ENCODE measurements around the gene LIFR.
"Not testable (repeated sequence)": the region's sequence is repeated elsewhere in the genome, so short reads cannot be mapped to it uniquely, and the experiment has no call there.

LIFR gene

DNA sequence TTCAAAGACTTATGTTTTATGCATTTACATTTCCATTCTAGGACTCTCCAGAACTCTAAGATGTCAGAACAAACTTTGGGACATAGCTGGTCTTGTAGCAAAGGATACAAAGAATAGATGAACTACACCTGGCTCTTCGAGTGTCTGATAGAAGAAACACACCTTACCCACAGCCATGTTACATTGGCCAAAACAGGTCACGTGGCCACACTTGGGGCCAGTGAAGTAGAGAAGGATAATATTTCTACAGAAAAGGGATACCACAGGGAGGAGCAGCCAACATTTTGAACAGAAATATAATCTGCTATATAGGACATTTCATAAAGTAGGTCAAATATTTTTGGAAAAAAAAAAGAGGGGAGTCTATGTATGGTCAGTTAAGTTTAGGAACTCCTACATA lies 22.7 kb upstream of the LIFR start:
- no peak for DNase-seq

DNA sequence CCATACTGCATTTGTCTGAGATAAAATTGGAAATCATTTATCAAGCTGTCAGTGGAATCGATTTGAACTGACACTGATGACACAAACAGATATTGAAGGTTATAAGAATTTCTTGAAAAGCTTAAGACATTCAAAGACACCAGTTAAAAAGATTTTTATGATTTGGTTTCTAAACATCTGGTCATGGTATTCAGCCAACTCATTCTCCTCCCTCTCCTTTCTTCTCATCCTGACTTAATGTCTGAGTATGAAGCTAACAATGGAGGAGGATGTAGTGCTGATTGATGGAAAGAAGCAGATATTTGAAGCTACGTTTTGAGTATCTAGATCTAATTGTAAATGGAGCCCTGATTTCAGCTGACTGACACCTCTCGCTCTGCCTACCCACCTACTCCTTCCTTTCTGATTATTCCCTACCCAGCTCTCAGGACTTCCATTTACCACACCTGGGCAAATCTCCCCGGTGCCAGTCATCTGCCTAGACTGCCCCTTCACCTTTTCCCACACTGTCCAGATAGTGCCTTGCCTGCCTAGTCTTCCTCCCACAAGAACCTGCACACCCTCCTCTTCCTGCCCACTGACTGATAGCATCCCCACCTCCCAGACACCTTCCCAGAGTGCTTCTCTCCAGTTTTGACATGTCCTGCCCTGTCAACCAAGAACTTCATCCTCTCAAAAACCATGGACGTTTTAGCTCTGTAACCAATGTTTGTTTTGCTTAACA lies 20.7 kb upstream of the LIFR start:
- no peak for DNase-seq

DNA sequence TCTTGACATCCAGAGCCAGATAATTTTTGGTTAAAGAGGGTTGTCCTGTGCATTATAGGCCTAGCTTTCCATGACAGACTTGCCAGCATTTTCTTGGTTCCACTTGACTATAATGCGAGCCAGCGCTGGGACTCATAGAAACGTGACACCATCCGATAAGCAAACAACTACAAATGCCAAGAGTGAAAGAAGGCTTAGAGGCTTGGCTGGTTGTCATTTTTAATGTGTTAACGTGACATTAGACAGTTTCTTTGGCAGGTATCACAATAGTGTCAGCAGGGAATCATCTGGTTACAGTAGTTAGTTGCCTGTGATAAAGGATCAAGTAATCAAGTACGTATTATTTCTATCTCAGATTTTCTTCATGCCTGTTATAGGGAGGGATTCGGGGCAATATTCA lies 20.0 kb upstream of the LIFR start:
- DNase-seq = no peak

DNA sequence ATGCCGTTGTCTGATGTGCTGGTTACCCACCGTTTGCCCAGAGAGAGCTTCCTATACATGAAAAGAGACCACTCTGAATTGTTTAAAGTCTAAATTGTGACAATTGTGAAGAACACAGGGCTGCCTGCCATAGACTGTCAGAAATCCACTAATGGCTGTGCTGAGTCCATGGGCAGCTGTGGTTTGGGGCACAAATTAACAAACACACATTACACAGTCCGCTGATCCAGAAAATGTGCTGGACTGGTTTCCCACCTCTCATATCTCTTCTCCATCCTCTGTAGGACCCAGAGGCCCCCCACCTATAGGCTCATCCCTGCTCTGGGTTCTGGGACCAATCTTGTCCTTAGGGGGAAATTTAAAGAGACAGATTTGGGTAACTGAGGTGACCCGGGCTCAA lies 19.0 kb upstream of the LIFR start:
- no peak for DNase-seq

DNA sequence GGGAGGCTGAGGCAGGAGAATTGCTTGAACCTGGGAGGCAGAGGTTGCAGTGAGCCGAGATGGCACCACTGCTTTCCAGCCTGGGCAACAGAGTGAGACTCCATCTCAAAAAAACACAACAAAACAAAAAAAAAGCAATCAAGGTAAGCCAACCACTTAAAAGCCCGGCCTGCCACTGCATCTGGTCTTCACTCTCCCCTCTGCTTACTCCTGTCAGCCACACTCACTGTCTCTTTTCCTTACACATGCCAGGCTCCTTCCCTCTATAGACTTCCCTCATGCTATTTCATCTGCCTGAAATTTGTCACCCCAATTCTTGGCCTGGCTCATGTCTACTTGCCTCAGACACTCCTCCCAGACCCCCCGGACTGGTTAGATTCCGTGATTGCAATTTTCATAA lies 17.6 kb upstream of the LIFR start:
- no peak for DNase-seq

DNA sequence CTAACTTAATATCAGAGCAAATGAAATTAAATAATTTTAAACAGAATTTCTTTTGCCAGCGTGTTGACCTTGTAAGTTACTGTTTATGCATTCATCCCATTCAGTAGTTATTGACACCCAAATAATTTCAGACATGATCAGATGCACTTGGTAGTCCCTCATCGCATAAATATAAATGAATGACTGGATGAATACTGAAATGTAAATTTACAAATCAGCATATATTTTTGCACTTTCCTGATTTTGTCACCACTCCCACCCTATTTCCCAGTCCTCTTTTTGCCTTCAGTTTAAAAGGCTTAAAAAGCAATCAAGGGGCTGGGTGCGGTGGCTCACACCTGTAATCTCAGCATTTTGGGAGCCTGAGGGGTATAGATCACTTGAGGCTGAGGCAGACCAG lies 17.1 kb upstream of the LIFR start:
- no peak for DNase-seq

DNA sequence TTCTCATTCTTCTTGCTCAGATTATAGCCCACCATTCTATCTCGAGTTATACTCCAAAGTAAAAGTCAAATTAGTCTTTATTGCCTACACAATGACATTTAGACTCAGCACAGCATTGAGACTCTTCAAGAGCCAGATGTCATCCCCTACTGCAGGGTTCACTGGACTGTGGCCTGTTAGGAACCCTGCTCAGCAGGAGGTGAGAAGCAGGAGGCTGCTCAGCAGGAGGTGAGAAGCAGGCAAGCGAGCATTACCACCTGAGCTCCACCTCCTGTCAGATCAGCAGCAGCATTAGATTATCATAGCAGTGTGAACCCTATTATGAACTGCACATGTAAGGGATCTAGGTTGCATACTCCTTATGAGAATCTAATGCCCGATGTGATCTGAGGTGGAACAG lies 12.7 kb upstream of the LIFR start:
- no peak for DNase-seq

DNA sequence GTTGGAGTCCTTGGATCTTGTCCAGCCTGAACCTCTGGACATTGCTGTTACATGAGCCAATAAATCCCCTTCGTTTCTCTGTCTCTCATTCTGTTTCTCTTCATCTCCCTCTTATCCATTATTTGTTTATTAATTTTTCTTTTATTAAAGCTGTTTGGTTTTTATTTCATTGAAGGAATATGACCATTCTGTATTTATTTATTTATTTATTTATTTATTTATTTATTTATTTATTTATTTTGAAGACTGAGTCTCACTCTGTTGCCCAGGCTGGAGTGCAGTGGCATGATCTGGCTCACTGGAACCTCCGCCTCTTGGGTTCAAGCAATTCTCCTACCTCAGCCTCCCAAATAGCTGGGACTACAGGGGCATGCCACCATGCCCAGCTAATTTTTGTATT lies 10.9 kb upstream of the LIFR start:
- DNase-seq = not testable (repeated sequence)

DNA sequence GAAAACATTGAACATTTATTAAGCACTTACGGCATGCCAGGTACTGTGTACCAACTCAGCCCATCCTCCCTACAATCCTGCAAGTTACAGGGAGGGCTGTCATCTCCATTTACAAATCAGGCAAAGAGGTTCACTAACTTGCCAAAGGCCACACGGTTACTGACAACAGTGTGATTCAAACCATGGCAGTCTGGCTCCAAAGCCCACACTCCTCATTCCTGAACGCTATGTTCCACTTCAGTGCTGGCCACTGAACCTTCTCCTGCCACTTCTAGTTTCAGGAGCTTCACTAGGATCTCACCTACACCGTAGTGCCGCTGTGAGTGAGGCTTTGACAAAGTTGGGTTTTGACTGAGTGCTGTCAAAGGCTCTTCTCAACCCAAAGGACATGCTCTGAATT lies 7.2 kb upstream of the LIFR start:
- DNase-seq = no peak

DNA sequence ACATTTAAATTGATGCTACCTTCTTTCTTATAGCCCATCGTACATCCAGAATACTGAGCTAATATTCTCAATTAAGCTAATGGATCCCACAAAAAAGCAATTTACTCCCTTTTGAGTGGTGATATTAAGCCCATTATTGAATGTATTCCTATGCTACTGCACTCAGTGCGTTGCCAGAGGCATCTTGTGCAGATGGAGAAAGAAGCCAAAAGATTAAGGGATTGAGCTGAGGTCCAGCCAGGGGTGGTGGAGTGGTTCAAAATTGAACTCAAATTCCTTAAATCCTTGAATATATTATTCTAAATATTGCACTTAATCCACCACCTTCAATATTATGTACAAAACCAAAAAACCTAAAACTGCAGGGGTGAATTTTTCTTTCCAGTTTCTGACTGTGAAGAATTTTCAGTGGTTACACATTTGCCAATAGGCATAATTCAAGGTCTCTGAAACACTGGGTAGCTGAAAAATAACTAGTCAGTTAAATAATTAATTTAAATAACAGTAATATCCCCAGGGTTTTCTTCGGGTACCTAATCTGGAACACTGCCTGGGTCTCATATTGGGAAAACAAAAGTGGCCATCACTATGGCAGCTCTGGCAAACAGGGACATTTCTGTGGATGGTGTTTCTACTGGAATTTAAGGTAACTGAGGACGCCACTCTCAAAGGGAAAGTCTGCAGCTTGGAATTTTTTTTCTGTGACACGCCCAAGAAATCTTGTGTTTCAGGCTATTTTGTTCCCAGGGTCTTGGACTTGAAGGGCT lies 6.2 kb upstream of the LIFR start:
- DNase-seq = no peak

DNA sequence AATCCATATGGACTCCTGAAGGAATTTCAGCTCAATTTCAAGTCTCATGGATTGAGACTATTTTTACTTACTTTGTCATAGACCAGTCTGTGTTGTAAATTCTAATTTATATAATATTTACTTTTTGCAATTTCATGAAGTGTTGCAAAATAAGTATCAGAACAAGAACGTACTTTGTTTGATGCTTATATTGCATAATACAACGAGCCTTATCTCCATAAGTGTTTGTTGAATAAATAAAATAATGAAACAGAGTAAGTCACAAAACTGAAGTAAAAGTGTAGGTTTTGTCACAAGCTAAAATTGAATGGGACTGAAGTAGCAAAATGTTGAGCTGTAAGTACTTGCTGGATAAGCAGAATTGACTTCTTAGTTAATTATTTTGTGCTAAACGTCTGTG lies 3.0 kb upstream of the LIFR start:
- DNase-seq = no peak

DNA sequence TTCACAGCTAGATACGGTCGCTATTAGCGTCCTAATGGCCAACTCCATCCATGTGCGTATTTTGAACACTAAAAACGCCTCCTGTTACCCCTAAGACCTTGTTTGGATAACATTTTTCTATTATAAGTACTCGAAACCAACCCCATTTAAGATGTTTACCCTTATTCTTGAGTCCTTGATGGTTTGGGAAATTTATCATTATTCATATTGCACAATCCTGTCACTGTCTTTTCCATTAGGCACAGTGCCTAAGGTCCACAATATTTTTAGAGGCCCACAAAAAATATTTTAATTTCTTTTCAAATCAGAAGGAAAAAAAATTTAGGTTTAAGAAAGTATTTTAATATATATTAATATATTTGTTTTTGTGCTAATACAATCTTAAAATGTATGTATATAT lies 1.3 kb upstream of the LIFR start:
- DNase-seq = no peak

DNA sequence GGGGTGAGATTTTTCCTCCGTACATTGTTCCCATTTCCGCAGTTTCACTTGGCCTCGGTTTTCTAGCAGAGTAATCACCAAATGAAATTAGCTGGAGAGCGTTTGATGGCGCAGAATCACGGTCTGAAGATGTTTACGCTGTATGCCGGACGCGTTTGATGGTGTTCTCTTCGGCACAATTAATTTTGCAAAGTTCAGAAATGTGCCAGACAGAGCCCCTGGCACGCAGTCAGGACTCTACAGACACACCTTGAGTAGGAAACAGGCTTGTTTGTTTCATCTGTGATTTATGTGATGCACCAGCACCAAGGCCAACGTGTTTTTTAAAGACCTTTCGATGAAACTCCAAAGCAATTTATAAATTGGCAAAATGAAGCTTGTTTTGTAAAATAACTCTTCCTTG lies 863 bp upstream of the LIFR start:
- no peak for DNase-seq

DNA sequence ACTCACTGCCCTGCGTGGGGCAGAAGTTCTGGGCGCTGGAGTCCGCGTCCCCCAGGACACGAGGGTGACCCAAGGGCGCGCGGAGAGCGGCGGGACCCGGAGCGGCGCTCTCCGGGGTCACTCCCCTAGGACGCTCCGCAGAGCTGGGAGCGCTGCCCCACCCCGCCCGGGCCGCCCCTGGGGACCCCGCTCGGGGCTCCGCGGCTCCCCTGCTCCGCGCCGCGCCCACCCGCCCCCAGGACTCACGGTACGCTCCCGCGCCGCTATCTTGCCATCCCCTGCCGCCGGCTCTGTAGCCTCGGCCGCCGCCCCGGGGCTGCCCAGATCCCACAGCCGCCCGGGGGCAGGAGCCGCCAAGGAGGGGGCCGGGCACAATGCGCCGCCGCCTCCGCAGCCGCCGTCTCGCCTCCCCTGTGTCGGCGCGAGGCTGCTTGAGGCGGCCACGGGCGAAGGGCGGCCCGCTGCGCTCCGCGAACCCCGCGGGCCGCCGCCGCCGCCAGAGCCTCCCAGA lies 303 bp downstream of the LIFR start:
- DNase-seq = peak; percentile 7 to 19

DNA sequence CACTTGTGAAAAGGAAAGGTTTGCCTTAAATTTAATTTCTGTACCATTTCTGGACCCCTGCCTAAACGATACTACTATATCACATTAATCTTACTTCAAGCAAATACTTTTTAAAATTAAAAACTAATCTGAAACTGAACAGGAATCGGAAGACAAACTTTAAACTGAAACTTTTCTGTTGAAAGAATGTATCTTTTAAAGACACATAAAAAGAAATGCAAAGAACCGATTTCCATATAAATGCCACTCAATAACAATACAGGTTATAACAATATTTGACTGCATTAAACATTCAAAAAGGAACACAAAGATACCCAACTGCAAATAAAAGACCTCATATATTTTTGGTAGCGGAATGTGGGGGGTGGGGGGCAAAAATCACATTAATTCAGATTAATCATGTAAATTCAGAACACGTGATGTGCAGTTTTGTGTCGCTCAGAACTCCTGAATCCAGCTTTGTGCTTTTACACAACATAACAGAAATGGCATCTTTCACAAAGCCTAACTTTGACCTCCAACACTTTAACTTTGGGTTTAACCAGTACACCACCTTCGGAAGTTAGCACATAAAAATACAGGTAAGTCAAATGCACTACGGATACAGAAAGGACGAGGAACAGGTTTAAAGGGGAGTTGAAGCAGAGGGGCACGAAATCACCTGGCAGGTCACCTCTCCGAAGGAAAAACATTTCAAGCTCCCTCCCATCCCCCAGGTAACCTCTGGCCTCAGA lies 925 bp downstream of the LIFR start:
- DNase-seq = no peak

DNA sequence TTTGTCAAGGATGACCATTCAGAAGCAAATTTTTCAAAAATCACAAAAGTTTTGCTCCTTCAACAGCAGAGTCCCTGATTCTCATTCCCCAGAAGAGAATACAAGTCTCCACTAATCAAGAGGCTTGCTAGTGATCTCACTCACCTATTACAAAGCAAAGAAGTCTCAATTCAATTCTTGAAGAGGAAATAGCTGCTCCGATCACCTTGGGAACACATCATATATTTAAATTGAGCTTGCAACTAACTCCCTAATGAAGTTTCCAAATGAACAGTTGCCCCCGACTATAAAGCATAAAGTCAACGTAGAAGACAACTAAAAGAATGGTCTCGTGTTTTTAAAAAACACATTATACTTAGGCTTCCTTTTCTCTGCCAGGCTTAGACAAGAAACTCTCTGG lies 1.6 kb downstream of the LIFR start:
- DNase-seq = no peak

DNA sequence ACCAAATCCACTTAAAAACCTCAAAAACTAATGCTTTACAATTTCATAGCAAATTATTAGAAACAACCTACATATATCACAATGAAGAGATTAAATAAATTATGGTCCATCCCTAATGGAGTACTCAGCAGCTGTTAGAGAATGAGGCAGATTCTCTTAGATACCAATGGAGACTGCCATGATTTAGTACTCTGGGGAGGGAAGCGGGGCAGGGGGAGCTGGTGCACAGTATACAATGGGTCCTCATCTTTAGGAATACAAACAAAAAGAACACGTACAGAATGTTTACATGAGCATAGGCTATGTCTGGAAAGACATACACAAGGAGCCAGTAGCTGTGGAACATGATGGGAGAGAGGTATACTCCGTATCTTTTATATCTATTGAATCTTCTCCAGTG lies 2.0 kb downstream of the LIFR start:
- no peak for DNase-seq

DNA sequence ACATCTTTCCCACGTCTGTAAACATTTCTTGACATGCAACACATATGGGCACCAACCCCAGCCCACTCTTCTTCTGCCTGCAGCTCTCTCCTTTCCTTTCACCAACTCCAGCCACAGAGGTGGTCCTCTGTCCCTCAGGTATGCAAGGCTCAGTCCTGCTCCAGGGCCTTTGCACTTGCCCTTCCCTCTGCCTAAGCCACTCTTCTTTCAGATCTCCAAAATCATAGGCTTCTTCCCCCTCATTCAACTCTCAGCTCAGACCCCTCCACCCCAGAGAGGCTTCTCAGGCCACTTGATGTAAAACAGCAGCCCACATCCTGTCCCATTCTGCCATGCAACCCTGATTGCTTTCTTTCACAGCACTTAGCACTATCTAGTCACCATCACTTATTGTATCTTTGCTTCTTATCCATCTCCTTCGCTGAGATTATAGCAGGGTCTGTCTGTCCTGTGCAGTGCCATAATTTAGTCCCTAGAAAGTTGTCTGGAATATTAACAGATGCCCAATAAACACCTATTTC lies 3.4 kb downstream of the LIFR start:
- no peak for DNase-seq

DNA sequence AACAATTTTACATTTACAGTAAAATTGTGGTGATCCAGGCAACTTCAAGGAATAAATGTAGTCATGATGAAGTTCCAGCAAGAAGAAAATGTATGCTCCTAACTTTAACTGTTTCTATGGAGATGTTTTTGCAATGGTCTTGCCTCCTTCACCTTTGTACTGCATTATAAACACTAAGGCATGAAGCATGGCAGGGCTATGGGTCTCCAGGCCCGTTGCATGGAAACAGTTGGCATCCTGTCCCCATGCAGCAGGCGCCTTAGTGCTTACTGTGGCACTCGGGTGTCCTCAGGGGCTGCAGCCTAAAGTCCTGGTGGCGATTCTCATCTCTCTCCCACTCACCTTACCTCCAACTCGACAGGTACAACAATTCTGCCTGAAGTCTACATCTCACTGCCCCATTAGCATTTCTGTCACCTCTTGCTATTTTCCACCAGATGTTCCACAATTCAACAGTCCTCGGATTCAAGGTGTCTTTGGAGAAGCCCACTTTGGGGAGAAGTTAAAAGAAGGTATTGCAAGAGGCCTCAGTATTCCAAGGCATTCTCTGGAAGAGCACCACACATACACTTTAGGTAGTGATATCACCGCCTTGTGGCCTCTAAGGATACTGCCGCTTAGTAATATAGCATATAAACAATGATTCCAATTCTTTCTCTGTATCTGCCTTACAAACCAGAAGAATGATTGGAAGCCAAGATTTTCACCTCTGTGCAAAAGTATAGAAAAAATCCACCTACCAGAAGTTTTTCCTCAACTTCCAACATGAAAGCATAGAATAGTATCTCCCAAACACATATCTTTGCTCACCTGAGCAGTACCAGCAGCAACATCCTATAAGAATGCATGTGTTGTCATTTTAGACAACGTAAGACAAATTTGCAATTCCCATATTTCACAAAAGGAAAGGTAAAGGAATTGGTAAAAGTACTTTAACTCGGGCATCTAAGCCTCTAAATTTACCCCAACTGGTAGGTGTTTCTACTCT lies 5.1 kb downstream of the LIFR start:
- DNase-seq = no peak

DNA sequence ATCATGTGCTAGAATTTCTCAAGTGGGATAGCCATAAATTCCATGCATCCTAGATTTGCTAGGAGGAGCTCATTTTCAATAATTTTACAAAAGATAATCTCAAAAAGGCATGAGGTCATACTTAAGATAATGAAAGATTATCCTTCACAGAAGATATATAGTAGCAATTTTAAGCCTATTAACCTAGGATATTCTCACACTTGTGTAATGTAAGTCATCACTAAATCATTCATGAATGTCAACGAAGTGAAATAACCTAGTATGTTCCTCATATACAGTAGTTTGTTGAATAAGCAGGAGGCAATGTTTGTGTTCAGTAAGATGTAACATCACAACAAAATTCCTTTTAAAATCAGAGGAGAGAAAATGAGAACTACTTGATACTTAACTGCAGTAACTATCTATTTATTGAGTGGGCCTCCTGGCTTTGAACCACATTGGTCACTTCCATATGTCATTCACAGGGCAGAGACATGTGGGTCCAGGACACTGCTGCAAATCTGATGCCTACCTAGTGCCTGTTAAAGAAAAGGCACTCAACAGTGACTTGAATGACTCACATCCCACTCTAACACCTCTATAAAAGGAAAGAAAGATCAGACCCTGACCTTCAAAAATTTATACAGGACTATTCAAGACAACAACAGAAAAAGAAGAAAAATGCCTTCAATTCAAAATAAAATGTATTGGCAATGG lies 8.2 kb downstream of the LIFR start:
- DNase-seq = no peak

DNA sequence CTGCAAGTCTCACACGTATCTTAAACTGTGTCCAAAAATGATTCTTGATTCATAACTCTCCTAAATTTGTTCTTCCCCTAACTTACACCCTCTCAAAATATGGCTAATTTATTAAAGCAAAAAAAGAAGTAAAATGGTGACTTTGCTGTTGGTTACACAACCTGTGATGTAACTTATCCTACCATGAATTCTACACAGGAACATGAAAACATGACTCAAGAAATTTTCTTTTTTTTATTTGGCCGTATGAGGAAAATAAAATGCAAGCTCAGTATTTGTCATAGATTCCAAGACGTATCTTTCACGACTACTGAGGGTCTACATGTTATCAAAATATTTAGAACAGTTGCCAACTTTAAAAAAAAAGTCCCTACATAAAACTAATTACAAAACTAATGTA lies 9.2 kb downstream of the LIFR start:
- no peak for DNase-seq

DNA sequence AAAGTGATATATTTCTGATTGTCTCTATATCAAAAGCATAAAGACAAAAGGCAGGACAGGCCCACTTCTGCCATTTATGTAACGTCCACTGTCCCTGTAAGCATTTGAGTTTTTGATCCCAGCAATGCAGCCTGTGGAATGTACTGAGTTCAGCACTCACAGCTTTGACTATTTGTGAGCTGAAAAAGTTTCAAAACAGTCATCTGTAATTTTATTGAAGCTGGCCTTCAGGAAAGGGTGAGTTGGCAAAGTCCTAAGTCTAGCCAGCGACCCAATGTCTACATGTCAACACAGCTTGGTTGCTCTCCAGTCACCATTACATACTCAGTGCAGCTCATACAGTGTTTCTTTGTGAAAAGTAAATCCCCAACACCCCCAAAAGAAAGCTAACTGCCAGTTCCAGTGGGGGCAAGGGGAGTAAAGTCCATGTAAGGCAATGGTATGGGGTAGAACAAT lies 9.7 kb downstream of the LIFR start:
- DNase-seq = no peak
